MG63 (cell line): ENCODE data around the gene S1PR2. TPM values are rescaled to one million over a fixed set of nuclear protein-coding genes. Genes with fewer than 3 reads are reported as not detected.

ENCODE experiments used
- DNase-seq: peaks from one replicate; pipeline ENCODE4 v3.0.0-alpha.2; 2020
- H3K27me3 ChIP-seq: fragments of 250-450 bp; sonication (Bioruptor Pico); 2 replicates; pipeline ENCODE4 v1.5.1; 2020; ENCODE audit warnings: mild to moderate bottlenecking, moderate library complexity
- H3K36me3 ChIP-seq: fragments of 250-450 bp; sonication (Bioruptor Pico); 2 replicates; pipeline ENCODE4 v1.5.1; 2020; ENCODE audit warnings: mild to moderate bottlenecking, moderate library complexity
- H3K4me3 ChIP-seq: fragments of 250-450 bp; sonication (Bioruptor Pico); 2 replicates; pipeline ENCODE4 v1.5.1; 2020; ENCODE audit warnings: mild to moderate bottlenecking, moderate library complexity
- H3K9me3 ChIP-seq: fragments of 250-450 bp; sonication (Bioruptor Pico); 2 replicates; pipeline ENCODE4 v1.5.1; 2020; ENCODE audit warnings: mild to moderate bottlenecking, moderate library complexity
- total RNA-seq: library from RNA; depleted of rRNA; stranded (reverse); fragments of >200 nt; shearing (Covaris generic); gene quantifications from 2 replicates; pipeline ENCODE4 v1.2.3, GENCODE V29; 2014; ENCODE audit warnings: low replicate concordance; rRNA removed

The S1PR2 gene, protein sequence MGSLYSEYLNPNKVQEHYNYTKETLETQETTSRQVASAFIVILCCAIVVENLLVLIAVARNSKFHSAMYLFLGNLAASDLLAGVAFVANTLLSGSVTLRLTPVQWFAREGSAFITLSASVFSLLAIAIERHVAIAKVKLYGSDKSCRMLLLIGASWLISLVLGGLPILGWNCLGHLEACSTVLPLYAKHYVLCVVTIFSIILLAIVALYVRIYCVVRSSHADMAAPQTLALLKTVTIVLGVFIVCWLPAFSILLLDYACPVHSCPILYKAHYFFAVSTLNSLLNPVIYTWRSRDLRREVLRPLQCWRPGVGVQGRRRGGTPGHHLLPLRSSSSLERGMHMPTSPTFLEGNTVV
- 14.0 and 14.6 TPM in 2 replicates for total RNA-seq

DNA sequence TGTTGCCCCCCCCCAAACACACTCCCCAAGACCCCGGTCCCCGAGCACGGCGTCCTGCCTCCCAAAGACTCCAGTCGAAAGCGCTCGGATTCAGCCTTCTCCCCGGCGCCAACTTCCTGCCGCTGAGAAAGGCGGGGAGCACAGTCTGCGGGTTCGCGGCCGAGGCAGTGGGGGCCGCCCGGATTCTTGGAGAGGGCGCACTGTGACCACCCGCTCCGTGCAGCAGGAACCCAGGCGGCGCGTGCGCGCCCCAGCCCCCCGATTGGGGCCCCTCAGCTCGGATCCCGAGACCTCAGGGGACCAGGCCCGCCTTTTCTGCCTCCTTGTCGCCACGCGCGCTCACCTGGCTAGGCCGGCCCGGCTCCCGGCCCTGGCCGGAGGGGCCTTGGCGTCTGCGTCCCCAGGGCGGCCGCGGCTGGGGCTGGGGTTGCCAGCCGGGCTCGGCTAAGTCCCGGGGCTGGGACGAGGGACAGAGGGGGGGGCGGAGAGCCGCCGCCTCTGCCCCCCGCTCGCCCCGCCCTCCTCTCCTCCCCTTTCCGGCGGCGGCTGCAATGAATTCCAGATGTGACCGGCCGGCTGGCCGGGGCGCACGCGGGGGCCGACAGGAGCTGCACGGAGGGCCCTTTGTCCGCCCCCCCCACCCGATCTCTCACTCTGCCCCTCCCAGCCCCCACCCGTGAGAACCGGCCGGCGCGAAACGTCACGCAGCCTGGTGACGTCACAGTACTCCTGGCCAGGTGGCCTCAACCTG, at the start of gene S1PR2:
TSS of gene S1PR2 (minus strand) at position 471 of the 751 bp plus-strand sequence. CDS start 6,426 bp downstream, outside the sequence.
- Histone ChIP-seq H3K4me3 (peak within 1 kb of the TSS; percentile 98), H3K27me3 (no peaks in the 10 kb centered on the region), H3K9me3 (no peaks in the 10 kb centered on the region), H3K36me3 (no peaks in the 10 kb centered on the region; the same call in 1 of the 2 replicates)
- peak; percentile 89 for DNase-seq

DNA sequence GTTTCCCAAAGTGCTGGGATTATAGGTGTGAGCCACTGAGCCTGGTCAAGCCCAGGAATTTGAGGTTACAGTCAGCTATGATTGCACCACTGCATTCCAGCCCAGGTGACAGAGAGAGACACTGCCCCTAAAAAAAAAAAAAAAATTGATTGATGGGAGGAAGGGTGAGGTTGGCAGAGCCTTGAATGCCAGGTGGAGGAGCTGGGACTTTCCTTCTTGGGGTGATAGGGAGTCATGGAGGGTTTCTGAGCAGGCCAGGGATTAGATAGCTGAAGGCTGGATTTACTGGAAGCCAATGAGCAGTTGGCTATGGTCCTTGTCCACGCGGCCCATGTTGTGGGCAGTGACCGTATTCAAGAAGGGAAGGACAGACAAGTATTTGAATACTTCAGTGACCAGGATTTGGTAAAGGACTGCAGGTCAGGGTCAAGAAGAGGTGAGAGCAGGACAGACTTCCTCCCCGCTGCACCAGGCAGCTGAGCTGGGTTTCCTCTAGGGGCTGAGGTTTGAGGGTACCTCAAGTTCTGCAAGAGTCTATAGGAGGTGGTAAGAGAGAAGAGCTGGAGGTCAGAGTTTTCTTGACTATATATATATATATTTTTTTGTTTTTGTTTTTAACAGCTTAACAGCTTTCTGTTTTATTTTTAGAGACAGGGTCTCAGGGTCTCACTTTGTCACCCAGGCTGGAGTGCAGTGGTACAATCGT, 48.8 kb upstream of the S1PR2 start:
- Histone ChIP-seq H3K4me3 (no peak overlapping the region), H3K9me3 (no peaks in the 10 kb centered on the region), H3K36me3 (no peaks in the 10 kb centered on the region), H3K27me3 (no peaks in the 10 kb centered on the region)
- DNase-seq = no peak

DNA sequence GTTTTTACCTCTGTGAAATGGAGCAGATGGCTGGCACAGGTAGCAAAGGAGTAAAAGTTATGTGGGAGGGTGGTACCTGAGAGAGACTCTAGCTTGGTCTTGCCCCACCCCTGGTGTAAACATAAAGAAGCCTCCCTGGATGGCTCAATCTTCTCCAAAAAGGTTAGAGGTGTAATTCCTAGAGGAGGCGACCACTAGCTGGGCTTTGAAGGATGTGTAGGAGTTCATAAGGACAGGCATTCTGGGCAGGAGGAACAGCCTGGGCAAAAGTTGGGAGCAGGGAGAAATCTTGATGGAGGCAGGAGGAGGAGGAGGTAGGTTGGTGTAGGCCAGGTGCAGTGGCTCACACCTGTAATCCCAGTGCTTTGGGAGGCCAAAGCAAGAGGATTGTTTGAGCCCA, 47.8 kb upstream of the S1PR2 start:
- H3K27me3 ChIP-seq = no peaks in the 10 kb centered on the region
- H3K9me3 ChIP-seq = no peaks in the 10 kb centered on the region
- no peaks in the 10 kb centered on the region for H3K36me3 ChIP-seq
- H3K4me3 ChIP-seq = no peak overlapping the region
- no peak for DNase-seq

DNA sequence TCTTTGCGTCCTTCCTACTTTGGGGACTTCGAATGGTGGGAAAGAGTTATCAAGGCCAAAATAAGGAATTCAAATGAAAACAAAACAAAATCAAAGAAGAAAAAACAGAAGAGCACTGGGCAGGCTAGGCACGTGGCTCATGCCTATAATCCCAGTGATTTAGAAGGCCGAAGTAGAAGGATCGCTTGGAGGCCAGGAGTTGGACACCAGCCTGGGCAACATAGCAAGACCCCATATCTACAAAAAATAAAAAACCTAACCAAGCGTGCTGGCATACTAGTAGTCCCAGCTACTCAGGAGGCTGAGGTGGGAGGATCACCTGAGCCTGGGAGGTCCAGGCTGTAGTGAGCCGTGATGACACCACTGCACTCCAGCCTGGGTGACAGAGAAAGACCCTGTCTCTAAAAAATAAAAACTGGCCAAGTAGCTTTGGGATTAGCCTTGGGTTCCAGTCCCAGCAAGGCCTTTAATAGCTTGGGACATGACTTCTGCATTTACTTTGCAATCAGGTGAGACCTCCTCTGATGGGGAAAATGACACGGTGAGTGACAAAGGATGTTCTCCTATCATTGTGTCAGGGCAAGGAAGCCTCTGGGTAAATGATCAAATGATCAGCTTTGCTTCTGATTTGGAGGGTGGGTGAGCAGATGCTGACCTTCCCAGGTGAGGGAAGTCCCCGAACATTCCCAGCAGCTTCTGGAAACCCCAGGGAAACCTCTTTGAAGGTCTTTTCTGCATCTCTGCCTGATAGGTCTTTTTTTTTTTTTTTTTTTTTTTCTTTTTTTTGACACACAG, 46.9 kb upstream of the S1PR2 start:
- no peaks in the 10 kb centered on the region for H3K9me3 ChIP-seq
- H3K36me3 ChIP-seq = no peaks in the 10 kb centered on the region
- no peaks in the 10 kb centered on the region for H3K27me3 ChIP-seq
- no peak overlapping the region for H3K4me3 ChIP-seq
- DNase-seq = no peak

DNA sequence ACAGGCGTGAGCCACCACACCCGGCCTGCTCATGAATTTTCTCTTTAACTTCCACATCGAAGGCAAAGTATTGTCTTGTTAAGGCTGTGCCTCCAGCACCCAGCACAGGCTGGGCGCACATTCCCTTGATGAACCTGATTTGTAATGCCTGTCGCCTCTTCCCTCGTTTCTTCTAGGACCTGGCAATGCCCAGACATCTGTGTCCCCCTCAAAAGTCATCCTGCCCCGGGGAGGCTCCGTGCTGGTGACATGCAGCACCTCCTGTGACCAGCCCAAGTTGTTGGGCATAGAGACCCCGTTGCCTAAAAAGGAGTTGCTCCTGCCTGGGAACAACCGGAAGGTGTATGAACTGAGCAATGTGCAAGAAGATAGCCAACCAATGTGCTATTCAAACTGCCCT, 43.5 kb upstream of the S1PR2 start:
- H3K9me3 ChIP-seq = no peaks in the 10 kb centered on the region
- no peaks in the 10 kb centered on the region for H3K27me3 ChIP-seq
- H3K36me3 ChIP-seq = no peaks in the 10 kb centered on the region
- no peak for DNase-seq
- no peak overlapping the region for H3K4me3 ChIP-seq

DNA sequence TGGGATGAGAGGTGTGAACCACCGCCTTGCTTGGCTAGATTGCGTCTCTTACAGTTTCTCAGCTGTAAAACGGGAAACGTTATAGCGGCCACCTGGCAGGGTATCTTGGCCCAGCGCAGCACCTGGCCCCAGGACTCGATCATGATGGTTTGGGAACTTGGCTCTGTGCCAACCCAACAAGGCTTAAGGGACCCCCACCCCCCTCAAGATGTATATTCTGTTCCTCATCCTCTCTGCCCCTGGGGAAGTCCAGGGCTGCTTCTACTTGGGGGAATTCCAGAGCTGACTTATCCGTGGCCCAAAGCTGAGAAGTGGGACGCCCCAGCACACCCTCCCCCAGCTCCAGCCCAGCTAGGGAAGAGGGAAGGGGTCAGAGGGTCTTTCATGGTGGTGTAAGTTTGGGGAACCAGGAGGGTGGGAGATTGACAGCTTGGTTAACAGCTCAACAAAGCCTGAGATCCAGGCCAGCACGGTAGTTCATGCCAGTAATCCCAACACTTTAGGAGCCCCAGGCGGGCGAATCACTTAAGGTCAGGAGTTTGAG, 40.5 kb upstream of the S1PR2 start:
- DNase-seq = no peak
- Histone ChIP-seq H3K27me3 (no peaks in the 10 kb centered on the region), H3K4me3 (no peak overlapping the region), H3K36me3 (no peaks in the 10 kb centered on the region), H3K9me3 (no peaks in the 10 kb centered on the region)

DNA sequence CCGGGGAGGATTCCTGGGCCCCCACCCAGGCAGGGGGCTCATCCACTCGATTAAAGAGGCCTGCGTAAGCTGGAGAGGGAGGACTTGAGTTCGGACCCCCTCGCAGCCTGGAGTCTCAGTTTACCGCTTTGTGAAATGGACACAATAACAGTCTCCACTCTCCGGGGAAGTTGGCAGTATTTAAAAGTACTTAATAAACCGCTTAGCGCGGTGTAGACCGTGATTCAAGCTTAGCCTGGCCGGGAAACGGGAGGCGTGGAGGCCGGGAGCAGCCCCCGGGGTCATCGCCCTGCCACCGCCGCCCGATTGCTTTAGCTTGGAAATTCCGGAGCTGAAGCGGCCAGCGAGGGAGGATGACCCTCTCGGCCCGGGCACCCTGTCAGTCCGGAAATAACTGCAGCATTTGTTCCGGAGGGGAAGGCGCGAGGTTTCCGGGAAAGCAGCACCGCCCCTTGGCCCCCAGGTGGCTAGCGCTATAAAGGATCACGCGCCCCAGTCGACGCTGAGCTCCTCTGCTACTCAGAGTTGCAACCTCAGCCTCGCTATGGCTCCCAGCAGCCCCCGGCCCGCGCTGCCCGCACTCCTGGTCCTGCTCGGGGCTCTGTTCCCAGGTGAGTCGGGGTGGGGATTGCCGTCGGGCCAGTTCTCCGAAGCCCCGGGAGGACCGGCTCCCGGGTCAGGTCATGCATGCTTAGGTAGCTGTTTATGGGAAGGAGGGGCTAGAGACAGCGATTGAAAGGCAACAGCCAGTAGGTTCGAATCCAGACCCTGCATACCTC, 39.7 kb upstream of the S1PR2 start, which contains the start of gene ICAM1:
TSS of gene ICAM1 (plus strand) at position 505 of the 779 bp plus-strand sequence. CDS start at position 545, 40 bp downstream.
- peak; percentile 68 for DNase-seq
- Histone ChIP-seq H3K4me3 (peak within 1 kb of the TSS; percentile 25), H3K36me3 (no peaks in the 10 kb centered on the region), H3K9me3 (no peaks in the 10 kb centered on the region), H3K27me3 (no peaks in the 10 kb centered on the region)

DNA sequence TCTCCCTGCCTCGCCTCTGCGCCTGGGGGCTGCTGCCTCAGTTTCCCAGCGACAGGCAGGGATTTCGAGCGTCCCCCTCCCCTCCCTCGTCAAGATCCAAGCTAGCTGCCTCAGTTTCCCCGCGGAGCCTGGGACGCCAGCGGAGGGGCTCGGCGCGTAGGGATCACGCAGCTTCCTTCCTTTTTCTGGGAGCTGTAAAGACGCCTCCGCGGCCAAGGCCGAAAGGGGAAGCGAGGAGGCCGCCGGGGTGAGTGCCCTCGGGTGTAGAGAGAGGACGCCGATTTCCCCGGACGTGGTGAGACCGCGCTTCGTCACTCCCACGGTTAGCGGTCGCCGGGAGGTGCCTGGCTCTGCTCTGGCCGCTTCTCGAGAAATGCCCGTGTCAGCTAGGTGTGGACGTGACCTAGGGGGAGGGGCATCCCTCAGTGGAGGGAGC, 39.1 kb upstream of the S1PR2 start:
- H3K4me3 ChIP-seq = peak overlapping the region; percentile 25; the same call in 1 of the 2 replicates
- DNase-seq = no peak

DNA sequence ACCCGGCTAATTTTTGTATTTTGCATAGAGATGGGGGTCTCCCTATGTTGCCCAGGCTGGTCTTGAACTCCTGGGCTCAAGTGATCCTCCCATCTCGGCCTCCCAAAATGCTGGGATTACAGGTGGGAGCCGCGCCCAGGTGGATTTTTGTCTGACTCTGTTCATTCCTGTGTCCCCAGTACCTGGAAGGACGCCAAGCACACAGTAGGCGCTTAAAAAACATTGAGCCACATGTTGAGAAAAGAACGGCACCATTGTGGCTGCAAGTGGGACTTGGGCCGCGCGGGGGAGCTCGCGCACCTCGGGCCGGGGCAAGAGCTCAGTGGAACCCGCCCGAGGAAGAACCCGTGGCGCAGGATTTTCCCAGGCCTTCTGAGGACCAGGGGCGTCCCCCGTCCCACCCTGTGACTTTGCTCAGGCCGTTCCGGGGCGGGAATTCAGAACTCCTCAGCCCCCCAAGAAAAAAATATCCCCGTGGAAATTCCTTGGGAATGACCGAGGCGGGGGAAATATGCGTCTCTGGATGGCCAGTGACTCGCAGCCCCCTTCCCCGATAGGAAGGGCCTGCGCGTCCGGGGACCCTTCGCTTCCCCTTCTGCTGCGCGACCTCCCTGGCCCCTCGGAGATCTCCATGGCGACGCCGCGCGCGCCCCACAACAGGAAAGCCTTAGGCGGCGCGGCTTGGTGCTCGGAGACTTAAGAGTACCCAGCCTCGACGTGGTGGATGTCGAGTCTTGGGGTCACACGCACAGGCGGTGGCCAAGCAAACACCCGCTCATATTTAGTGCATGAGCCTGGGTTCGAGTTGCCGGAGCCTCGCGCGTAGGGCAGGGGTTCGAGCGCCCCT, 38.4 kb upstream of the S1PR2 start:
- no peaks in the 10 kb centered on the region for H3K36me3 ChIP-seq
- no peaks in the 10 kb centered on the region for H3K27me3 ChIP-seq
- DNase-seq = peak; percentile 85
- H3K4me3 ChIP-seq = 0 out of 2 replicates have a peak overlapping the region, but pooled peaks have one; percentile 7
- H3K9me3 ChIP-seq = no peaks in the 10 kb centered on the region

More for the DNA sequence above, 39.1 kb upstream of the S1PR2 start:
- H3K9me3 ChIP-seq = no peaks in the 10 kb centered on the region
- H3K36me3 ChIP-seq = no peaks in the 10 kb centered on the region
- H3K27me3 ChIP-seq = no peaks in the 10 kb centered on the region

DNA sequence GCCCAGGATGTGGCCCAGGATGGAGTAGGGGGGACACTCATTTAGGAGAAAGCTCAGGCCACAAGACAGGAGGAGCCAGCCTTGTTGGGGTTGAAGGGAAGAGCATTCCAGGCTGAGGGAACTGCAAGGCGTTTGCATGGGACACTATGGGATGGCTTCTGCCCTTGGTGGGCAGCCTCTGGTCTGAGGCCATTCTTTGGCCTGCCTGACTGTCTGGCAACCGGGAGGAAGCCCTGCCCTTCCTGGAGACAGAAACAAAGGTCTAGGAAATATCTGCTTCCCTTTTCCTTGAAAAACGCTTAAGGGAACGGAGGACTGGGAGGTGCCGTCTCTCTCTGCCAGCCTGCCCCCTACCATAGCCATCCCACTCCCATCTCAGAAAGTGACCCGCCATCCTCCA, 36.9 kb upstream of the S1PR2 start:
- Histone ChIP-seq H3K27me3 (no peaks in the 10 kb centered on the region), H3K9me3 (no peaks in the 10 kb centered on the region), H3K36me3 (no peaks in the 10 kb centered on the region), H3K4me3 (no peak overlapping the region)
- no peak for DNase-seq

DNA sequence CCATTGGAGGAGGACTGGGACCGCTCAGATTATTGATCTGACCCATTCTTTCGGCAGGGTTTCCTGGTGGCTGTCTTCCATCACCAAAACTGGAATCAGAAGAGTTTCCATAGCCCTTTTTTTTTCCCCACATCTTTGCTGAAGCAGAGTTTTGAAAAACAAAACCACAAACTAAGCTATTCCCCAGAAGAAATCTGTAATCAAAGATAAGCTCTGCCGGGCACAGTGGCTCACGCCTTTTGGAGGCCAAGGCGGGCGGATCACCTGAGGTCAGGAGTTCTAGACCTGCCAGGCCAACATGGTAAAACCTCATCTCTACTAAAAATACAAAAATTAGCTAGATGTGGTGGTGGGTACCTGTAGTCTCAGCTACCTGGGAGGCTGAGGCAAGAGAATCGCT, 35.6 kb upstream of the S1PR2 start:
- H3K4me3 ChIP-seq = no peak overlapping the region
- H3K9me3 ChIP-seq = no peaks in the 10 kb centered on the region
- H3K36me3 ChIP-seq = no peaks in the 10 kb centered on the region
- H3K27me3 ChIP-seq = no peaks in the 10 kb centered on the region
- no peak for DNase-seq

DNA sequence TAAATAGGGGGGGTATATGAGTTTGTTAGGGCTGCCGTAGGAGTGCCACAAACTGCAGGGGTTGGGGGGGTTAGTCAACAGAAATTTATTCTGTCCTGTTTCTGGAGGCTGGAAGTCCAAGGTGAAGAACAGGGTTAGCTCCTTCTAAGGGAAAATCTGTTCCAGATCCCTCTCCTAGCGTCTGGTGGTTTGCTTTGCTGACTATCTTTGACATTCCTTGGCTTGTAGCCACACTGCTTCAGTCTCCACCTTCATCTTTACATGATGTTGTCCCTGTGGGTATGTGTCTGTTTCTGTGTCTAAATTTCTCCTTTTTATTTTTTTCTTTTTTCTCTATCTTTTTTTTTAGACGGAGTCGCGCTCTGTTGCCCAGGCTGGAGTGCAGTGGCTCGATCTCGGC, 31.6 kb upstream of the S1PR2 start:
- no peaks in the 10 kb centered on the region for H3K9me3 ChIP-seq
- no peak overlapping the region for H3K4me3 ChIP-seq
- DNase-seq = no peak
- H3K27me3 ChIP-seq = no peaks in the 10 kb centered on the region
- H3K36me3 ChIP-seq = peaks cover 15% of the 10 kb centered on the region

DNA sequence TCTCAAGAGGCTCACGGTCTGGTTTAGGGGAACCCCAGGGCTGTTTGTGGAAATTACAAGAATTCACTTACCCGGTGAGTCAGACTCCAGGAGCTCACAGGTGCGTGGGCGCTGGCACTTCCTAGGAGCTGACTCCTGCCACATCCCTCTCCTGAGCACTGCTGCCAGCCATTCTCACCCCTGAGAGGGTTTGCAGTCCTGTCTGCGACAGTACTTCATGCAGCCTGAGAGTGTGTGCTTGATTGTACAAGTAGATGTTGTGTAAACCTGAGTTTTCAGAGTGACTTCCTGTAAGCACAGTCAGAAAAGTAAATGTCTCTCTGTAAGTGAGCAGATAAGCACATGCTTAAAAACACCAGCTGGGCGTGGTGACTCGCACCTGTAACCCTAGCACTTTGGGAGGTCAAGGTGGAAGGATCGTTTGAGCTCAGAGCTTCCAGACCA, 29.0 kb upstream of the S1PR2 start:
- Histone ChIP-seq H3K9me3 (no peaks in the 10 kb centered on the region), H3K36me3 (peaks cover 37% of the 10 kb centered on the region), H3K4me3 (no peak overlapping the region), H3K27me3 (no peaks in the 10 kb centered on the region)
- no peak for DNase-seq

DNA sequence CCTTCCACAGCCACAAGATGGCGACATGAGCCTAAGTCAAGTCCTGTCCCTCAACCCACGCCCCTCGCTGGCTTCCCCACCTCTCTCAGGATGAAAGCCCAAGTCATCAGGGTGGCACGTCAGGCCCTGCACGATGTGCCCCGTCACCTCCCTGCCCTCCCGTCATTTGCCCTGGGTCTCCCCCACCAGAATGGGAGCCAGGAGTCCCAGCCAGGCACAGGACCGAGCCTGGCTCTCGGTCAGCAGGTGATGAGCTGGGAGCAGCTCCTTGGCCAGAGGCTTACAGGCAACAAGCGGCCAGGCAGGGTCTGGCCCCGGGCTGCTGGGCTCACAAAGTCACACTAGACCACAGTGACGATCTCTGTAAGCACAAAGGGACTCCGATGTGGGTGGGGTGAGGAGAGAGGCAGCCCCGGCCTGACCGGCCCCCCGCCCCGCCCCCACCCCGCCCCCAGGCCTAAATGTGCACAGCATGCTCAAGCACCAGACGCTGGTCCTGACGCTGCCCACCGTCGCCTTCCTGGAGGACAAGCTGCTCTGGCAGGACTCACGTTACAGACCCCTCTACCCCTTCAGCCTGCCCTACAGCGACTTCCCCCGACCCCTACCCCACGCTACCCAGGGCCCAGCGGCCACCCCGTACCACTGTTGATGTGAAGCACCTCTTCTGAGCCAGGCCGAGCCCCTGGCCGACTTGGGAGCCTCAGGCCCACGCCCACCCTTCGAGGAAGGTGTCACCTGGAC, 28.2 kb upstream of the S1PR2 start:
- no peak overlapping the region for H3K4me3 ChIP-seq
- DNase-seq = peak; percentile 86
- H3K9me3 ChIP-seq = no peaks in the 10 kb centered on the region
- no peaks in the 10 kb centered on the region for H3K27me3 ChIP-seq
- H3K36me3 ChIP-seq = peaks cover 45% of the 10 kb centered on the region
